Hepatocyte (in vitro differentiated cells): ENCODE measurements around the gene PTPRK. TPM values are rescaled to one million over a fixed set of nuclear protein-coding genes. Genes with fewer than 3 reads are reported as not detected.
"Not testable (repeated sequence)": the region's sequence is repeated elsewhere in the genome, so short reads cannot be mapped to it uniquely, and the experiment has no call there.

Experiments used
- DNase-seq: peaks from one replicate; pipeline ENCODE4 v3.0.0-alpha.2; 2016; ENCODE audit warnings: low spot score
- H2AFZ ChIP-seq: fragments of 200-600 bp; sonication (generic); 2 replicates; pipeline ENCODE4 v1.6.0; 2016; ENCODE audit warnings: antibody characterized with exemption, mild to moderate bottlenecking
- H3K27ac ChIP-seq: fragments of 200-600 bp; sonication (generic); 2 replicates; pipeline ENCODE4 v1.5.1; 2016; ENCODE audit warnings: mild to moderate bottlenecking
- H3K27me3 ChIP-seq: fragments of 200-600 bp; sonication (generic); 2 replicates; pipeline ENCODE4 v1.6.1; 2016
- H3K36me3 ChIP-seq: fragments of 200-600 bp; sonication (generic); replicated peaks from 2 replicates; pipeline ENCODE4 v1.5.1; 2016; ENCODE audit warnings: low read depth; ENCODE audit not compliant: insufficient read depth
- H3K4me1 ChIP-seq: fragments of 200-600 bp; sonication (generic); 2 replicates; pipeline ENCODE4 v1.5.1; 2016; ENCODE audit warnings: mild to moderate bottlenecking, moderate library complexity; ENCODE audit not compliant: insufficient read depth
- H3K4me2 ChIP-seq: fragments of 200-600 bp; sonication (generic); 2 replicates; pipeline ENCODE4 v1.6.0; 2016
- H3K4me3 ChIP-seq: fragments of 200-600 bp; sonication (generic); 2 replicates; pipeline ENCODE4 v1.5.1; 2016; ENCODE audit warnings: mild to moderate bottlenecking
- H3K79me2 ChIP-seq: fragments of 200-600 bp; sonication (generic); 2 replicates; pipeline ENCODE4 v1.6.0; 2017; ENCODE audit warnings: mild to moderate bottlenecking
- H3K9me2 ChIP-seq: fragments of 200-600 bp; sonication (generic); replicated peaks from 2 replicates; pipeline ENCODE4 v1.6.0; 2017; ENCODE audit warnings: mild to moderate bottlenecking; ENCODE audit not compliant: insufficient read depth
- H3K9me3 ChIP-seq: fragments of 200-600 bp; sonication (generic); 2 replicates; pipeline ENCODE4 v1.5.1; 2016; ENCODE audit warnings: low read depth, mild to moderate bottlenecking
- H4K20me1 ChIP-seq: fragments of 200-600 bp; sonication (generic); 2 replicates; pipeline ENCODE4 v1.6.0; 2016; ENCODE audit warnings: mild to moderate bottlenecking; ENCODE audit not compliant: insufficient read depth, poor library complexity, severe bottlenecking
- CTCF ChIP-seq: fragments of 200-600 bp; sonication (generic); IDR thresholded peaks from 2 replicates; pipeline ENCODE4 v1.5.1; 2016; ENCODE audit warnings: antibody characterized with exemption, mild to moderate bottlenecking; ENCODE audit not compliant: poor library complexity
- EZH2 ChIP-seq: fragments of 200-600 bp; sonication (generic); IDR thresholded peaks from 2 replicates; pipeline ENCODE4 v1.6.1; 2016; ENCODE audit warnings: antibody characterized with exemption, mild to moderate bottlenecking, borderline replicate concordance
- EZH2phosphoT487 ChIP-seq: fragments of 200-600 bp; sonication (generic); IDR thresholded peaks from one replicate; pipeline ENCODE4 v1.6.1; 2018; ENCODE audit warnings: antibody characterized with exemption, mild to moderate bottlenecking, low read depth, moderate library complexity; ENCODE audit not compliant: unreplicated experiment, severe bottlenecking
- WGBS: methylation state at CpG from one replicate; pipeline ENCODE4 v1.1.6; 2016; ENCODE audit warnings: low lambda C conversion rate; ENCODE audit errors: missing lambda C conversion rate; 5-methylcytosine and 5-hydroxymethylcytosine counted together
- polyA plus RNA-seq: library from polyadenylated mRNA; unstranded; fragments of >200 nt; fragmentation: Nextera tagmentation; extraction: Ambion mirVana; gene quantifications from 2 replicates; pipeline ENCODE4 v1.2.1, GENCODE V29; 2016
- total RNA-seq: library from RNA; depleted of rRNA; stranded (reverse); fragments of >200 nt; gene quantifications from 2 replicates; pipeline ENCODE4 v1.2.3, GENCODE V29; 2014

Gene PTPRK
- total and polyA plus RNA-seq, 2 experiments from 2014 or later: 42.0 to 80.2 TPM

DNA sequence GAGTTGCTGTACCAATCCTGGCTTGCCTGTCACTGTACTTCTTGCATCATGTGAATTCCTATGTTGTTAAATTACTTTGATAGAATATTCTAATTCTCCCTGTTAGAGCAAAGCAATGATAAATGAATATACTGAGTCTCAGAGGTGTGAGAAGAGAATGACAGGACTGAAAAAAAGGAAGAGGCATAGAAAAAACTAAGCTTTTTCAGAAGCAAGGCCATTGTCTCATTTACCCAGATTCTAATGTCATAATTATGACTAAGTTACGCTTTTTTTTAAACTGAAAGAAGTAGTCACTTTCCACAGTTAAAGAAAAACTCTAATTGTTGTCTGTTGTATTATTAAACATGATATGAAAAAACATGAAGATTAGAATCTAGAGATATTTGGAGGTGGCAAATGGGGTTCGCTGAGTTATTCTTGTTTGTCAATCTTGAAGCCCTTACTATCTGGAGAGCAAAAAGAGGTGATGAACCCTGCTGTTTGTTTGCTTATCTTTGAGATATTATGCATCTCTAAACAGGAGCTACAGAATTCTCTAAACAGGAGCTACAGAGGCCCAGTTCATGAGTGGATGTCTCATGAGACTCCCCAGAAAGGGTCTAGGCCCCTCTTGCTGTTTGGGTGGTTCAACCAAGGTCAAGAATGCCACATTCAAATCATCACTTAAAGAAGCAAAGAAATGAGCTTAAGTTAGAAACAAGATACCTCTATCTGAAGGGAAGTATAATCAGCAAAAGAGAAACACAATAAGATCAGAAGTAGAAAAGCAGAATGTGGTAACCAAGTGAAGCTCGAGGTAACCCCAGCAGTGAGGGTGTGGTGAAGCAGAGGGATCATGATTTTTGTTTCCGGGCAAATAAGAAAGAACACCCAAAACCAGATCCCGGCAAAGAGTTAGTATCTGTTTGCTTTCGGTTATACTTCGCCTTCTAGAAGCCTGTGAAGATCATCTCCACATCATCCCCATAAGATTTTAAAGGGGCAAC, 586.3 kb downstream of the PTPRK start:
- H3K27me3 ChIP-seq: no peaks in the 10 kb centered on the region
- no peak overlapping the region for H3K4me3 ChIP-seq
- H3K27ac ChIP-seq: no peak overlapping the region
- no peak overlapping the region for H3K4me2 ChIP-seq
- H3K36me3 ChIP-seq: no peaks in the 10 kb centered on the region
- no peaks in the 10 kb centered on the region for H3K79me2 ChIP-seq
- TF ChIP-seq CTCF: no peak
- no peaks in the 10 kb centered on the region for H3K4me1 ChIP-seq
- no peaks in the 10 kb centered on the region for H4K20me1 ChIP-seq
- H2AFZ ChIP-seq: no peak overlapping the region
- WGBS: 92% methylated on average over 7 of the region's 7 CpGs
- H3K9me2 ChIP-seq: no peaks in the 10 kb centered on the region
- DNase-seq: no peak
- H3K9me3 ChIP-seq: no peaks in the 10 kb centered on the region

DNA sequence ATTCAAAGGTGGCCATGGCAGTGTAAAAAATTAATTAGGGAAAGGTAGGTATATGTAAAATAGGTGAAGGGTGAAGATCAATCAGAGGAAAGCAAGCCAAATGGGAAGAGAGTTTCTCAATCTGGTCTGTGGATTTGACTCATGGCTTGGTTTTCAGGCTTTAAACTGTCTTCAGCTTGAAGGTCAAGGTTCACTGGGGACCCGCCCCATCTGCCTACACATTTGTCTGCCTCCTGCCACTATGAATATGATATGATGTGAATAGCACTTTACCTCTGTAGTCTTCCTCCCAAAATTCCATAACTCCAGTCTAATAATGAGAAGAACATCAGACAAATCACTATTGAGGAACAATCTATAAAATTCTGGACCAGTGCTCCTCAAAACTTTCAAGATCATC, 587.3 kb downstream of the PTPRK start:
- Histone ChIP-seq H3K27me3 (no peaks in the 10 kb centered on the region), H3K79me2 (no peaks in the 10 kb centered on the region), H3K36me3 (no peaks in the 10 kb centered on the region), H3K4me3 (no peak overlapping the region), H2AFZ (no peak overlapping the region), H3K27ac (no peak overlapping the region), H3K4me1 (no peaks in the 10 kb centered on the region), H3K4me2 (no peak overlapping the region), H3K9me3 (no peaks in the 10 kb centered on the region), H4K20me1 (no peaks in the 10 kb centered on the region), H3K9me2 (no peaks in the 10 kb centered on the region)
- DNase-seq: no peak
- TF ChIP-seq EZH2 (no peak), CTCF (no peak), EZH2phosphoT487 (no peak)
- WGBS: 79% methylated on average over 1 of the region's 1 CpG

- no peaks in the 10 kb centered on the region for H3K36me3 ChIP-seq
- H4K20me1 ChIP-seq: no peaks in the 10 kb centered on the region
- DNase-seq: no peak
- H3K9me2 ChIP-seq: no peaks in the 10 kb centered on the region
- no peaks in the 10 kb centered on the region for H3K79me2 ChIP-seq
- no peak overlapping the region for H3K4me2 ChIP-seq
- H2AFZ ChIP-seq: no peak overlapping the region
- WGBS: 87% methylated on average over 5 of the region's 5 CpGs
- H3K4me1 ChIP-seq: no peaks in the 10 kb centered on the region
- H3K9me3 ChIP-seq: no peaks in the 10 kb centered on the region
- no peak overlapping the region for H3K4me3 ChIP-seq
- H3K27me3 ChIP-seq: no peaks in the 10 kb centered on the region
- H3K27ac ChIP-seq: no peak overlapping the region
- no peak for TF ChIP-seq EZH2
- TF ChIP-seq CTCF: no peak
- no peak for TF ChIP-seq EZH2phosphoT487
Measured at GRCh38 chr6:127932708-127933107, 587.7 kb downstream of the PTPRK start.

GRCh38 chr6:127926441-127926840, 594.0 kb downstream of the PTPRK start:
- H3K27ac ChIP-seq, H3K4me2 ChIP-seq, H3K4me3 ChIP-seq, H3K27me3 ChIP-seq, H3K4me1 ChIP-seq, DNase-seq, H4K20me1 ChIP-seq, H3K9me2 ChIP-seq, H3K79me2 ChIP-seq, H3K9me3 ChIP-seq, H2AFZ ChIP-seq, H3K36me3 ChIP-seq: not testable (repeated sequence)
- 92% methylated on average over 10 of the region's 10 CpGs for WGBS
